ENCODE data around the gene GRAP2. TPM values are rescaled to one million over a fixed set of nuclear protein-coding genes. Genes with fewer than 3 reads are reported as not detected.

GRAP2 gene
- not detected in 5 replicates for total RNA-seq (2022; extraction: Qiagen RNA extraction)

DNA sequence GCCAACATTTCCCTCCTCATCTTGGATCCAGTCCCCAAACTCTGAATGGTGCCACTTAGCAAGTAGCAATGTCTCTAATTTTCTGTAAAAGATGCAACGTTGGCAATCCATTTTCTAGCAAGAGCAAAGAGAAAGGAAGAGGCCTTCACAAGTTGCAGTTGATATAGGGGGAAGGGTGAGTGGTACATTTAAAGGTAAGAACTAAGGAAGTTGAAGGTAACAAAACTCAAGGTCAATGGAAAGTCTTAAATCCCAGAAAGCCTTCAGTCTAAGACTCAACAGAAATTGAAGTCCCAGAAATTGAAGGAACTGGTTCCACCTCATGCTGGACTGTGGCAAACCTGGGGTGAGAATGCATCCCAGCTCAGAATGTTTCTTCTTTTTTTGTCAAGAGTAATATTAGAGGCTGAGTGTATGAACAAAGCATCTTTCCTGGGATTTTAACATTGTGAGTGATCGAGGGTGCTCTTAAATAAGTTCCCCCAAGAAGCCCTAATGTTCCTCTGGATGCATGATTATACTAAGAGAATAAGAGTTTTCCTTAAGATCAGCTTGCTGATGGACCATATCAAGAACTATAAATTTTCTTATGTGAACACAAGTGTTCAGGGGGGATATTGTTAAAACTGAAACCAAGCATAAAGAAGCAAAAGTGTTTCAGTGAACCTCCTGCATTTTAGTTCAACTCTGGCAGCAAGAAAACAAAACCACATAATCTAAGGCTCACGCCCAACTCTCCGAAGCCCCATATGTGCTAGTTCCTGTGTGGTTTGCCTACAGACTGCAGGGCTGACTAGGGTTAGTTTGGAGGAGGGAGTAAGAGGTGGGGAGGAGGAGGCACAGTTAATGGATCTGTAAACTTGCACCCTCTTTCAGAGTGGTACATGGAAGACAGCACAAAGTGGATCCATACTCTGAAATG is at the start of gene GRAP2:
Gene GRAP2 (plus strand): TSS at position 779 of the 922 bp plus-strand sequence. CDS start 46,023 bp downstream, outside the sequence.

DNA sequence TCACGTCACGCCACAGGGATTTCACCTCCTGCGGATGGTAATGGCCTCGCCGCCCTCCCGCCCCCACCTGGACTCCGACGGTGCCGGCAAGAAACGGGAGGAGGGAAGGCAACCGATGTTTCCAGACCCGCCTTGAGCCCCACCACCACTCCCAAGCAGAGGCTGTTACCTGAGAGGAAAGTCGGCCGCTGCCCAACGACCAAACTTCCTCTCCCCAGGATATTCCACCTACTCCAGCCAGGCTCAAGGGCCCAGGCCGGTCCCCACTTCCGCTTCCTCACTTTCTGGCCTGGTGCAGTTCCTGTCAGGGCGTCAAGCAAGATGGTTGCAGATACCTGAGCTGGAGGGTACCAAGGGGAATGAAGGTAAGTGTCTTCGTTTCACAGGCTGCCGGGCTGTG is 7.4 kb upstream of the GRAP2 start, which contains the start of gene ENTHD1:
Gene ENTHD1 (minus strand): TSS at position 235 of the 400 bp plus-strand sequence. CDS start 6,012 bp downstream, outside the sequence.

DNA sequence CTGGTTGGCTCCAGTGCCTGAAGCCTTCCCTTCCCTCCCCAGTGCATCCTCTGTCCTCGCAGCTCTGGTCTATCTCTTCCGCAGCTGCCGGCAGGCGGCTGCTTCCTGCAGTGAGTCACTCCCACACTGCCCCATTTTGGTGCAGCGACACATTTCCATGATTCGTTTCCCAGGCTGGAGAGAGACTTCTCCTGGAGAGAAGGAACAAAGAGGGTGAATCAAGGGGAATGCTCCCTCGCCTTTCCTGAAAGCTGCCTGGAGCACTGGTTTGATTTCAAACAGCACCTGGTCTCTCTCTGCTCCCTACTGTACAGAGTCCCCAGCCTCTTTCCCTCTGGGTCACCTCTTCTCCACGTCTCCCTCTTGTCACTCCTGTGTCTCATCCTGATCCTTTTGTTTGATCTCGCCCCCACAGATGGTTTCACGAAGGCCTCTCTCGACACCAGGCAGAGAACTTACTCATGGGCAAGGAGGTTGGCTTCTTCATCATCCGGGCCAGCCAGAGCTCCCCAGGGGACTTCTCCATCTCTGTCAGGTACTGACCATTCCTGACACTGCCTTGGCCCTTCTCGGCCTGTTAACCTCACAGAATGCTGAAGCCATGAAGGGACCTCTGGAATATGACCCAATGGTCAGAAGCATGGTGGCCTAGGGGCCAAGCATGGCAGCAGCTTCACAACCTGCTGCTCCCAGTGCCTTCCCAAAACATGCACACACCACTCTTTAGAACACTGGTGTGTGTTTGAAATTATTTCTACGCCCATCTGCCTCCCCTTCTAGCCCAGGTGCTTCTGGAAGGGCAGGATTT is 59.0 kb downstream of the GRAP2 start, which contains the start of gene TMA7B:
Gene TMA7B (plus strand): TSS at position 758 of the 808 bp plus-strand sequence. CDS start 3,978 bp downstream, outside the sequence.

DNA sequence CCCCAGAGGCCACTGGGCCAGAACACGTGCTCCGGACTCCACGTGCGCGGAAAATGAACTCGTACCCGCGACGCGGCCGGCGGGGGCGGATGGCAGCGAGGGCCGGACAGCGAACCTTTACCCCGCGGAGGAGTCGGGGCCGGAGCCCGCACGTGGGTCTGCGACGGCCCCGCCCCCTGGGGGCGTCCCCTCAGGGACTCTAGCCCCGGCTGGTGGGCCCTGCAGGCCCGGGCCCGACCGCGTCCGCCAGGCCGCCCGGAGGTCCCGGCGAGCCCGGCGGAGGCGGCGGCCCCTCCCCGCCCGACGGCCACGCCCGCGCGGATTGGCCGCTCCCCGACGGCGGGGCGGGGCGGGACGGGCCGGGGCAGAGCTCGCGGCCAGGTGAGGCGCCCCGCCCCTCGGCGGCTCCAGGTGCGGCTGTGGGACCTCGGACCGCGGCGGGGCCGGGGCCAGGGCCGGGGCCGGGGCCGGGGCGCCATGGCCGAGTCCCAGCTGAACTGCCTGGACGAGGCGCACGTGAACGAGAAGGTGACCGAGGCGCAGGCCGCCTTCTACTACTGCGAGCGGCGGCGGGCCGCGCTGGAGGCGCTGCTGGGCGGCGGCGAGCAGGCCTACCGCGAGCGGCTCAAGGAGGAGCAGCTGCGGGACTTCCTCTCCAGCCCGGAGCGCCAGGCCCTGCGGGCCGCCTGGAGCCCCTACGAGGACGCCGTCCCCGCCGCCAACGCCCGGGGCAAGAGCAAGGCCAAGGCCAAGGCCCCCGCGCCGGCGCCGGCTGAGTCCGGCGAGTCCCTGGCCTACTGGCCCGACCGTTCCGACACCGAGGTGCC is 93.9 kb downstream of the GRAP2 start, which contains the start of gene FAM83F:
Gene FAM83F (plus strand): TSS at position 389 of the 827 bp plus-strand sequence. CDS start 89 bp downstream, at position 478.

Other genes with a start within 250 kb of the GRAP2 start
- gene ENTHD1, start 7.3 kb upstream of the GRAP2 start, total RNA-seq (2022; extraction: Qiagen RNA extraction): not detected in 5 replicates
- not detected in 5 replicates for gene TMA7B, start 59.3 kb downstream of the GRAP2 start, total RNA-seq (2022; extraction: Qiagen RNA extraction)
- gene FAM83F, start 93.9 kb downstream of the GRAP2 start, total RNA-seq (2022; extraction: Qiagen RNA extraction): under 0.01 TPM in 1 of 5 replicates, not detected in the others

All from A549 treated with CORT108297 at 1 μM for 4 hours (cell line).